ENCODE data around the gene TMEM72. TPM values are rescaled to one million over a fixed set of nuclear protein-coding genes. Genes with fewer than 3 reads are reported as not detected.

The TMEM72 gene
- total RNA-seq, 2 donors from 2014 or later = 0.15 TPM; not detected in 1

GRCh38 chr10:44946205-44946604, 35.1 kb downstream of the TMEM72 start:
- TF ChIP-seq CTCF (IDR thresholded peaks at IDR 0.05) = no peak
- Histone ChIP-seq H3K36me3 (no peaks in the 10 kb centered on the region), H3K27ac (no peak overlapping the region), H3K27me3 (no peaks in the 10 kb centered on the region), H3K9me3 (peaks cover 0 to 3% of the 10 kb centered on the region in 2 donors), H3K4me3 (no peak overlapping the region), H3K4me1 (peaks cover 0 to 48% of the 10 kb centered on the region in 2 donors)
- peak; percentile 50 for DNase-seq (ENCODE audit: low spot score)

GRCh38 chr10:44947371-44948152, 36.4 kb downstream of the TMEM72 start:
- H3K4me3 ChIP-seq = no peak overlapping the region
- no peaks in the 10 kb centered on the region for H3K27me3 ChIP-seq
- no peak for TF ChIP-seq CTCF (IDR thresholded peaks at IDR 0.05)
- H3K4me1 ChIP-seq = peaks cover 0 to 56% of the 10 kb centered on the region in 2 donors
- H3K9me3 ChIP-seq = peaks cover 0 to 3% of the 10 kb centered on the region in 2 donors
- H3K27ac ChIP-seq = no peak overlapping the region
- peak; percentile 47 for DNase-seq (ENCODE audit: low spot score)
- no peaks in the 10 kb centered on the region for H3K36me3 ChIP-seq

- H3K36me3 ChIP-seq = no peaks in the 10 kb centered on the region
- no peak for TF ChIP-seq CTCF (IDR thresholded peaks at IDR 0.05)
- peaks cover 0 to 67% of the 10 kb centered on the region in 2 donors for H3K4me1 ChIP-seq
- H3K27ac ChIP-seq = peak overlapping the region in 1 of 2 donors; percentile 48
- H3K9me3 ChIP-seq = peaks cover 0 to 3% of the 10 kb centered on the region in 2 donors
- H3K4me3 ChIP-seq = no peak overlapping the region
- peak; percentile 50 for DNase-seq (ENCODE audit: low spot score)
- no peaks in the 10 kb centered on the region for H3K27me3 ChIP-seq
These were observed 37.5 kb downstream of the TMEM72 start for GRCh38 chr10:44948642-44949041.

GRCh38 chr10:44949127-44949802, 38.1 kb downstream of the TMEM72 start:
- no peak for TF ChIP-seq CTCF (IDR thresholded peaks at IDR 0.05)
- DNase-seq (ENCODE audit: low spot score) = peak; percentile 38
- Histone ChIP-seq H3K27me3 (no peaks in the 10 kb centered on the region), H3K36me3 (no peaks in the 10 kb centered on the region), H3K27ac (peak overlapping the region in 1 of 2 donors; percentile 48), H3K4me1 (peaks cover 0 to 67% of the 10 kb centered on the region in 2 donors), H3K4me3 (no peak overlapping the region), H3K9me3 (peaks cover 0 to under 1% of the 10 kb centered on the region in 2 donors)

- Histone ChIP-seq H3K36me3 (no peaks in the 10 kb centered on the region), H3K27ac (peak overlapping the region; percentile 31 to 48), H3K9me3 (no peaks in the 10 kb centered on the region), H3K27me3 (no peaks in the 10 kb centered on the region), H3K4me3 (no peak overlapping the region), H3K4me1 (peaks cover 0 to 67% of the 10 kb centered on the region in 2 donors)
- no peak for TF ChIP-seq CTCF (IDR thresholded peaks at IDR 0.05)
- DNase-seq (ENCODE audit: low spot score) = peak; percentile 54
These were observed 38.8 kb downstream of the TMEM72 start for GRCh38 chr10:44949915-44950314.
